Spleen (tissue), 7 donors: ENCODE data around the gene ROBO1.

ENCODE experiments used
- CTCF ChIP-seq, 11 experiments: fragments of 200-600 bp in 7 of 11; fragments of 450-650 bp in 4 of 11; sonication (generic) in 4 of 11; IDR thresholded peaks in 8 of 11; conservative IDR thresholded peaks in 3 of 11; 1 replicate in 7 of 11; 2 replicates in 4 of 11; pipeline versions ENCODE4 v1.4.0 to v1.8.0; 2016 to 2021; ENCODE audit warnings: antibody characterized with exemption in 11 of 11, inconsistent platforms in 4 of 11, mild to moderate bottlenecking in 1 of 11
- POLR2A ChIP-seq, 3 donors: fragments of 450-650 bp; IDR thresholded peaks; one replicate each; pipeline ENCODE4 v1.5.1; 2017; ENCODE audit warnings: antibody characterized with exemption in 3 of 3, mild to moderate bottlenecking in 1 of 3
- donor health status: DM: no; HTN: no; CAD: no; lungs with moderate emphysema.
- donor health status: DM: no; HTN: no; CAD: no.
- donor health status: DM: no; HTN: no; CAD: no.

GRCh38 chr3:79534727-79535126 is 233.1 kb downstream of the ROBO1 start:
- TF ChIP-seq POLR2A (IDR thresholded peaks at IDR 0.05) (no peak), CTCF (IDR thresholded peaks at IDR 0.05 in 8 of 11, conservative IDR thresholded peaks at IDR 0.05 in 3 of 11) (no peak)
